Glomerular endothelial cell (primary cell): ENCODE results near the gene PLXDC2. TPM values are rescaled to one million over a fixed set of nuclear protein-coding genes. Genes with fewer than 3 reads are reported as not detected.
"Not testable (repeated sequence)": the region's sequence is repeated elsewhere in the genome, so short reads cannot be mapped to it uniquely, and the experiment has no call there.

Experiments used
- DNase-seq: peaks from one replicate; pipeline ENCODE4 v3.0.0-alpha.2; 2011; ENCODE audit warnings: low read depth, low spot score; ENCODE audit errors: extremely low read depth
- total RNA-seq: library from RNA; depleted of rRNA; stranded (reverse); fragments of >200 nt; gene quantifications from 2 replicates; pipeline ENCODE4 v1.2.3, GENCODE V29; 2015

PLXDC2 gene
- total RNA-seq: 0.82 and 0.92 TPM in 2 replicates

DNA sequence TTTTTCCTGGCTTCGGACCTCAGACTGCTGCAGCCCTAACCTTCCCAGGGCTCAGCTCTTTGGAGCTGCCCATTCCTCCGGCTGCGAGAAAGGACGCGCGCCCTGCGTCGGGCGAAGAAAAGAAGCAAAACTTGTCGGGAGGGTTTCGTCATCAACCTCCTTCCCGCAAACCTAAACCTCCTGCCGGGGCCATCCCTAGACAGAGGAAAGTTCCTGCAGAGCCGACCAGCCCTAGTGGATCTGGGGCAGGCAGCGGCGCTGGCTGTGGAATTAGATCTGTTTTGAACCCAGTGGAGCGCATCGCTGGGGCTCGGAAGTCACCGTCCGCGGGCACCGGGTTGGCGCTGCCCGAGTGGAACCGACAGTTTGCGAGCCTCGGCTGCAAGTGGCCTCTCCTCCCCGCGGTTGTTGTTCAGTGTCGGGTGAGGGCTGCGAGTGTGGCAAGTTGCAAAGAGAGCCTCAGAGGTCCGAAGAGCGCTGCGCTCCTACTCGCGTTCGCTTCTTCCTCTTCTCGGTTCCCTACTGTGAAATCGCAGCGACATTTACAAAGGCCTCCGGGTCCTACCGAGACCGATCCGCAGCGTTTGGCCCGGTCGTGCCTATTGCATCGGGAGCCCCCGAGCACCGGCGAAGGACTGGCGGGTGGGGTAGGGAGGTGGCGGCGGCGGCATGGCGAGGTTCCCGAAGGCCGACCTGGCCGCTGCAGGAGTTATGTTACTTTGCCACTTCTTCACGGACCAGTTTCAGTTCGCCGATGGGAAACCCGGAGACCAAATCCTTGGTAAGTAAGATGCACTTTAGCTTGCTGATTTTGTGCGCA is at the start of gene PLXDC2:
TSS of gene PLXDC2 (plus strand) at position 22 of the 820 bp plus-strand sequence.
- no peak for DNase-seq

DNA sequence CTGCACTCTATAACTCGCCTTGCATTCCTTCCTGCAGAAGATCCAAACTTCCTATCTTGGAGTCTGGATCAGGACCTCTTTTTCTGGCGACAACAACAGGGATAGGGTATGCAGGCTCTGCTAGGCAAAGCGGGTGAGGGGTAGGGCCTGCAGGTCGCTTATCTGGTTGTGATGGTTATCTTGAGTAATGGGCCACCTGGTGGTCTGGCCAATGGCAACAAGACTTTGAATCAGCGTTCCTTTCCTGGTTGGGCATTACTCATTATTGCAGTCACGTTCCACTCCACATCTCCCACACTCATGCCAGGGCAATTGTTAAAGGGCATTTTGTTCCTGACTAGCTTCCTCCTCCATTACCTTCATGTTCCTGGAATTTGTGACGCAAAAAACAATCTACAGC is 48.4 kb upstream of the PLXDC2 start:
- no peak for DNase-seq

DNA sequence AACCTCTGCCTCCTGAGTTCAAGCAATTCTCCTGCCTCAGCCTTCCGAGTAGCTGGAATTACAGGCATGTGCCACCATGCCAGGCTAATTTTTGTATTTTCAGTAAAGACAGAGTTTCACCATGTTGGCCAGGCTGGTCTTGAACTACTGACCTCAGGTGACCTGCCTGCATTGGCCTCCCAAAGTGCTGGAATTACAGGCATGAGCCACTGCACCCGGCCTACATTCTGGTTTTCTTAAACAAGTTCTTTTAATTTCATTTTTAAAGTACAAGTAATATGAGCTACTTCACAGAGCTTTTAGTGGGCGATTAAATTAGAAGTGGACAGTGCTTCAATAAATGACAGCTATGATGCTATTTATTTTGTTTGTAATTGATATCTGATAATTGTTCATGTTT is 46.4 kb upstream of the PLXDC2 start:
- not testable (repeated sequence) for DNase-seq

DNA sequence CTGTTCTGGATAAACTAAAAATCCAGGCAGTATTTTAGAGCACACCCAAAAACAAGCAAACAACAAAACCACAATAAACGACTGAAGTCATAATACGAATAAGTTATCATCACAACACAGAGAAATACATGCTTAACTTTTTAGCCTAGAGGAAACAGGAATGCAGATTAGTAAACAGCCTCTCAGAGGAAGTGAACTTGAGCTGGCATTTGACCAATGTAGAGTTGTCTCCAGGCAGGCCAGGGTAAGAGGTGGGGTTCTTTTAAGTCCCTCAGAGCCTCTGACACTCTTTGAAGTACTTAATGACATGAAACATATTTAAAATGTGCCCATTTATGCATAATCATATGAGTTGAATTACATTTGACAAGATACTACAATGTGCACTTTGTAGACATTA is 43.3 kb upstream of the PLXDC2 start:
- no peak for DNase-seq

DNA sequence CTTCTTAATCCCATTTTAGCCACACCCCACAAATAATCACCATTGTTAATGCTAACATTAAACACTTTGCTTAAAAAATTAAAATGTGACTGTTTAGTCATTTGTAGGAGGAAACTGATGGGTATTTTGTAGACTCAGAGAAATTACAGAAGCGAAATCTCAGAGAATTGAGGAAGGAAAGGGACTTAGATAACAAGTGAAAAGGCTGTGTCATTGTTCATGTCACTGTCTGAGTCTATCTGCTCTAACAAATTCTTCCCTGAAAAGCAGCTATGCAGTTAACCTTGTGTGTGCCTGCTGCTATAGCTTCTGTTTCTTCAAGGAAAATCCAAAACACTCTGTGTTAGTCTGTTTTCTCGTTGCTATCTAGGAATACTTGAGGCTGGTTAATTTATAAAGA is 40.9 kb upstream of the PLXDC2 start:
- DNase-seq: no peak

DNA sequence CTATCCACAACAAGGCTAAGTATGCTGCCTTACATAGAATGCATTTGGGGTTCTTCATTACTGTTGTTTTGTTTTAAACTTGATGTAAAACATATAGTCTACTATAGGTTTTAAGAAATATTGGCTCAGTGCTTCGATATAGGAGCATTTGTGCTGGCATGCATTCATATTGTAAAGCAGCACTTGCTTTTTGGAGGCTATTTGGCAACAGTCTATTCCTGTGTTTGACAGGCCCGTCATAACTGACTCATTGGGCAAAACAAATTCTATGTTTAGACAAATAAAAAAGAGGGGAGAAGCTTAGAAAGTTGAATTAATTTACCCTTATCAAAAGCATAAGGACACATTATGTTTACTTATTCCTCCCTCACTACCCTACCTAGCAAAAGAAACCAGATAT is 38.4 kb upstream of the PLXDC2 start:
- DNase-seq: no peak

DNA sequence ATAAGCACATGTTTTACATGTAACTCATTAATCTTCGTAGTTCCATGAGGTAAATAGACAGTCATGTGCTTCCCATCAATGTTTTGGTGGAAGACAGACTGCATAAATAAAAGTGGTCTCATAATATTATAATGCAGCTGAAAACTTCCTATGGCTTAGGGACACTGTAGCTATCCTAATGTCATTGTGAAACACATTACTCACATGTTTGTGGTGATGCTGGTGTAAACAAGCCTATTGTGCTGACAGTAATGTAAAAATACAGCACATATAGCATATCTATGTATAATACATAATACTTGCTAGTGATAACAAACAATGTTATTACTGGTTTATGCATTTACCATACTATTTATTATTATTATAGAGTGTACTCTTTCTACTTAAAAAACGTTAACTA is 37.2 kb upstream of the PLXDC2 start:
- no peak for DNase-seq

DNA sequence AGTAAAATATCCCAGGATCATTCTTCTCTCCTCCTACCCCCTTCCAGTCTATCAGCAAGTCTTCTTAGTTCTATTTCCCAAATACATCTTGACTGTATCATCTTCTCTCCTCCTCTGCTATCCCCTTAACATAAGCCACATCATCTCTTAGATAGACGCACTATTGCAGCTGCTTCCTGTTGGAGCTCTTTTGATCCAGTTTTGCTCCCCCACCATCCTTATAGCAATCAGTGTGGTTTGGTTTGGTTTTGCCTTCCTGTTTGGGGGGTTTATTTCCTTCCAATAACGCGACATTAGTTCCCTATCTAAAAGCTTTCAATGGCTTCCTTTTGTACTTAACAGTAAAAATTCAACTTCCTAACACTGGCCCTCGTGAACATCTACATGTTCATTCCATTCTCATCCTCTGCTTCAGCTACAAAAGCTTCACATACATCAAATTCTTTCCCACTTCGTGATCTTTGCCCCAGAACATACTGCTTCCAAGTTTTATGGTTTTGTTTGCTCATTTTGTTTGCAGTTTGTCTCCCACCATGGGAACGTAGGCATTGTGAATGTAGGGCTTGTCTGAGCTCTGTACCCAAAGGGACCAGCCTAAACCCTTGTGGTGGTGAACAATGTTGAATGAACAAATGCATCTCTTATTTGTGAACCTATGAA is 33.7 kb upstream of the PLXDC2 start:
- DNase-seq: no peak

DNA sequence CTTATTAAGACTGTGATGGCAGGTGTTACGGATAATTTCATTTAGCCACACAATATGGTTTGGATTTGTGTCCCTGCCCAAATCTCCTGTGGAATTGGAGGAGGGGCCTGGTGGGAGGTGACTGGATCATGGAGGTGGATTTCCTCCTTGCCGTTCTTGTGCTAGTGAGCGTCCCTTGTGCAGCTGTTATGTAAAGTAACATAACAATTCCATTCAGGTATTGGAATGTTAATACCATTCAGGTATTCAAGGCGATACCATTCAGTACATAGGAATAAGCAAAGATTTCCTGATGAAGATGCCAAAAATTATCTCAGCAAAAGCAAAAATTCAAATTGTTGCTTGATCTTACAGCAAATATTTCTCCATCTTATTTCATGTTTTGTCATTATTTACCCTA is 32.5 kb upstream of the PLXDC2 start:
- DNase-seq: no peak

DNA sequence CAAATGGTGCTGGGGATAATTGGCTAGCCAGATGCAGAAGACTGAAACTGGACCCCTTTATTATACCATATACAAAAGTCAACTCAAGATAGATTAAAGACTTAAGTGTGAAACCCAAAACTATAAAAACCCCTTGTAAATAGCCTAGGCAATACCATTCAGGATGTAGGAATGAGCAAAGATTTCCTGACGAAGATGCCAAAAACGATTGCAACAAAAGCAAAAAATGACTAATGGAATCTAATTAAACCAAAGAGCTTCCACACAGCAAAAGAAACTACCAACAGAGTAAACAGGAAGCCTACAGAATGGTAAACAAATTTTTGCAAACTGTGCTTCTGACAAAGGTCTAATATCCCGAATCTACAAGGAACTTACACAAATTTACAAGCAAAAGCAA is 30.9 kb upstream of the PLXDC2 start:
- DNase-seq: no peak

DNA sequence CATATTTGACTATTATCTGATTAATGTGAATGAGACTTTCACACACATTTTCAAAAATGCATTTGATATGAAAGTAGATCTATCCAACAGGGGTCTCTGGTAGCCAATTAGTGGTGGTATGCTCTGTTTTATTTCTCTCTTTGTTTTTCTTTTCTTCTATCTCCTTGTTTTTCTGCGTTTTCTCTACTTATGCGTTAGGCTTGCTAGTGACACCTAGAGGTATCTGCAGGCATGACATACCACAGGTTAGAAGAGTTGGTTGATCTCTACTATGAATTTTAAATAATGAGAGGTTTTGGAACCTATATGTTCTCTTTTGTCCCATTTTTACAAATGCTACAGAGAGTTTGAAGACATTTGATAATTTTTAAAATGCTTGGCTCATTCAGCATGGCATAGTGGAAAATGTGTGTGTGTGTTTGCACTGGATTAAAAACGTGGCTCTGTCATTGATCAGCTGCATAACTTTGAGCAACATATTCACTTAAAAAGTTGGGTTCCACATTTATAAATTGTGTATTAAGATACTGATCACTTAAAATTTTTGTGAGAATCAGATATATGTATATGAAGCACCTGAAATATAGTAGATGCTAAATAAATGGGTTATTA is 28.1 kb upstream of the PLXDC2 start:
- DNase-seq: peak; percentile 5

DNA sequence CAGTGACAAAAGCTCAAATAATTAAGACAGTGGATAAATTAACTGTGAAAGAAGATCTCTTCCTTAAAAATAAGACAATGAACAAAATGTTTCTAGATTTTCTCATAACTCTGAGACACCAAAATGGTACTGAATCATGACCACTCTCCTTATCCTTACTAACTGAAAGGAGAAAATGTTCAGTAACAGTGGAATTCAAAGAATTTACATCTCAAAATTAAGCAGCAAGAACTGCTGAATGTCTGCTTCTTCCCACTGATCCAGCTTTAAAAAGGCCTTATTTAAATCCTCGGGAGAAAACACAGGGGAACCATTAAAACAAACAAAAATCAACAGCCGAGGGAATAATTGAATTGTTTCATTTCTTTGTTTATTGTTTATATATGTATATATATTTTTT is 27.3 kb upstream of the PLXDC2 start:
- no peak for DNase-seq

DNA sequence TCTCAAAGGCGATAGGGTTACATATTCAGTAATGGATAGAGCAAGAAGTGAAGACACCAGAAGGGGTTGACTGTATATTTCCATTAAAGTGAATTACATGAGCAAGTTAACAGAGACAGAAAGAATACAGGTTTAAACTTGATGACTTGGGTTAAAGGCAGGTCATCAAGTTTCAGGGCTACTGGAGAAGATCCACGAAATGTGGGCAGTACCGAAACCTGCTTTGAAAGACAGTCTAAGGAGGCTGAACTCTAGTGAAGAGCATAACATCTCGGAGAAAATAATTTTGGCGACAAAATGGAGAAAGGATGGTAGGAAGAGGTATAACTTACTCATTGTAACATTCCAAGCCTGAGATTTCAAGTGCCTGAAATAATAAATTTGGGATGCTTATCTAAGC is 26.6 kb upstream of the PLXDC2 start:
- DNase-seq: no peak

DNA sequence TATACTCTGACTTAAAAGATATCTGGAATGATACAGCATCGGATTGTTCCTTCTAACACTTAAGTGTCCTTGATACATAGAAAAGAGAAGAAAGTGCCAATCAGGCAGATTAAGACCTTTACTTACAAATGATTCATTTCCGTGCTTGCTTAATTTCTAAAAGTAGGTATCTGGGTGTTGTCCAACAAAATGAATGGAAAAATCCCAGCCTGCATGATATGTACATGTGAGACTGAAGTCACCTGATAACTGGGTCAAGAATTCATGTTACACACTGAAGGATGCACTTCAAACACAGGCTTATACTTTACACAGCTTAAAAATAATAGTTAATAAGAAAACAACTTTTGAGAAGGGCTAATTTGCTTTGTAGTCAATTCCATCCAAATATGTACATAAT is 25.2 kb upstream of the PLXDC2 start:
- no peak for DNase-seq

DNA sequence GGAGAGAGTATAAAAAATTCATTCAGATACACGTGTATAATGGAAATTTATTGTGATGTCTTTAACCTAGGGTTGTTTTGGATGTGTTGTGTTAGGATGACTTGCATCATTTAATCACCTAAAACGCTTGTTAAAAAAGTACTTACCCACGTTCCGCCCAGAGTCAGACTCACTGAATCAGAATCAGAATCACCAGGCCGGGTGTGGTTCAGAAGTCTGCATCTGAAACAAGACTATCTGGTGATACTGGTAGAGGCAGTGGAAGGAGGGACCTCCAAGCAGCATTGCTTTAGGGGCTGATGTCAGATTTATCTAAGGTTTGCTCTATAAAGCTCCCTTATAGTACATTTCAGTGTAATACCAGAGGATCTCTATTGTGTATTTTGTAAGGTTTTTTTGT is 20.5 kb upstream of the PLXDC2 start:
- no peak for DNase-seq

DNA sequence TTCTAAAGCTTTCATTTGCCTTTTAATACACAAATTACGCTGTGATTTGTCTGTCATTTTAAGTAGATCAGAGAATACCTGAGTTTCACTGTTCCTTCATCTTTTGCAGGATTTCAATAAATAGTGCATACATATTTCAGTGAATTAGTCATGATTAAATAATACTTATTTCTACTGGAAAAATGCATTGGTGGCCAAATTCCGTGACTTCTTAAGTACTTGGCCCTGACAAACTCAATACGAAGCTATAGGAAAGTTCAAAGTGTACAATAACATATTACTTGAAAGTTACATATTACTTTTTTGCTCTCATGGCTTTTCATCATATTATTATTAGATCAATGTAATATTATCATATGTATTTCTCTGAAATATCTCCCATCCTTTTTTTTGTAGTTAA is 16.1 kb upstream of the PLXDC2 start:
- DNase-seq: no peak

DNA sequence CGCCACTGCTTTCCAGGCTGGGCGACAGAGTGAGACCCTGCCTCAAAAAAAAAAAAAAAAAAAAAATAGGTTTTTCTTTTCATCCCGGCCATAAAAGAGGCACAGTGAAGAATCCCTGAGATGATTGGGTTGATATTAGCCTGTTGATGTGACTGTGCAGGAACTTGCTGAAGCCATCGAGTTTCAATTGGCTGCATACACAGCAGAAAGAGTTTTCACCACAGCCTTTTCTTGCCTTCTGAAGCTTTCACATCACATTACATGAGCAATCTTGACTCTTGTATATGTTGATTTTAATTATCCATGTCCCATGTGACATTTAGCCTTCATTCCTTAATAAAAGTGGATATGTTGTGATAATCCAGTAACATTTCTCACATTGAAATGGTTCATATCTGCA is 14.9 kb upstream of the PLXDC2 start:
- no peak for DNase-seq

DNA sequence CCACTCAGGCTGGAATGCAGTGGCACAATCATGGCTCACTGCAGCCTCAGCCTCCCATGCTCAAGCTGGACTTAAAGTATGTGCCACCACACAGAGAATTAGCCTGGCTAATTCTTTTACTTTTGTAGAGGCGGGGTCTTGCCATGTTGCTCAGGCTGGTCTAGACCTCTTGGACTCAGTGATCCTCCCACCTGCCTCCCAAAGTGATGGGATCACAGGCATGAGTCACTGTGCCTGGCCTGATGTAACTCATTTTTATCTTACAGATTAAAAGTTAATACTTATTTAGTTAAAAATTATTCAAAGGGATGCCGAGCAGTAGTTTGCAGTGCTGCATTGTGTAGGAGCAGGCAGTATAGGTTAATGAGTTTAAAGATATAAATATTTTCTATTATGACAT is 12.6 kb upstream of the PLXDC2 start:
- no peak for DNase-seq

DNA sequence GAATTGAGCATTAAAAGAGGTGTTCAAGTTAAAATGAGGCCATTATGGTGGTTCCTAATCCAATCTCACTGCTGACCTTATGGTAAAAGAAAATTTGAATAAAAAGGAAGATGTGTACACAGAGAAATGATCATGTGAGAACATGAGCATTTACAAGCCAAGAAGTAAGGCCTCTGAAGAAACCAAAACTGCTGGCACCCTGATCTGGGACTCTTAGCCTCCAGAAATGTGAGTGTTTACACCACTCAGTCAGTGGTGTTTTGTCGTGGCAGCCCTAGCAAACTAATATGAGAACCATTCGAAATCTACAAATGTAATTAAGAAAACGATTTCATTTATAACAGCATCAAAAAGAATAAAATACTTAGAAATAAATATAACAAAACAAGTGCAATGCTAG is 6.8 kb upstream of the PLXDC2 start:
- DNase-seq: no peak

DNA sequence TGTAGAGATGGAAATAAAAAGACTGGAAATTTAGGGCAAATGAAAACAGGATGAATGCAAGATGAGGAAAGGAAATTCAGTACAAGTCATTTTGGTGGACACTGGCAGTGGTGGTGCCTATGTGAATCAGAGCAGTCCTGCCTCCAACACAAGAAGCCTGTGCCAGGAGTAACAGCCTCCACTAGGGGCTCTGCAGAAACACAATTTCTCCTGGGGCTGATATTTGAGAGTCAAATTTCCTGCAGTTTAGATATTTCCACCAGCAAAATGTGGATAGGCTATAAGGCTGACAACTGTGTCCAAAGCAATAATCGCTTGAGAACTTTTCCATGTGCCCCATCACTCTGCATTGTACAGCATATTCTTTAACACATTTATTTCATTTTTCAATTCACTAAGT is 4.7 kb upstream of the PLXDC2 start:
- DNase-seq: no peak

DNA sequence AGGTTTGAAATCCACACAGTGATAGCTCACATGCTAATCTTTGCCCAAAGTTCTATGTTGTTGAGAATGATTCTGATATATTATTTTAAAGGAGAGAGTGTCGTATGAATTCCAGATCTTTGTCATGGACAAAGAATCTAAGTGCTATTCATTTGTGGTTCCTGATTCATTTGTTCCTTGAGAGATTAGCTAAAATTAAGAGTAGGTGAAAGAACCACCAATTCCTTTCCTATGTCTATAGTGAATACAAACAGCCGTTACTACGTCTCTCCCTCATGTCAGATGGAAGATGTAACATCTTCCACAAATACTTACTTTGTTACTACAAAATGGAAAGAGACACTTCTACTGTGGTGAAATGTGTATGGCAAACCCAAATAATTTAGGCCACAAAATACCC is 3.3 kb upstream of the PLXDC2 start:
- DNase-seq: no peak
